SK-N-SH (cell line): ENCODE data around the gene SERPINA6. TPM values are rescaled to one million over a fixed set of nuclear protein-coding genes. Genes with fewer than 3 reads are reported as not detected.

Source experiments
- CTCF ChIA-PET: fragments of 300-600, 350-600 bp; formaldehyde crosslinking; extraction: SDS; loops from one replicate; lab custom pipeline; 2021; lab: Yijun Ruan, JAX
- POLR2A ChIA-PET: fragments of 350-600 bp; sonication (Branson Sonifier 250); formaldehyde crosslinking; extraction: SDS; loops from one replicate; lab custom pipeline; 2020; ENCODE audit warnings: antibody characterized with exemption, inconsistent platforms; lab: Yijun Ruan, JAX
- DNase-seq: peaks from one replicate; pipeline ENCODE4 v3.0.0; 2012
- H2AFZ ChIP-seq: fragments of 200-600 bp; sonication (generic); 2 replicates; pipeline ENCODE4 v1.8.1; 2016; ENCODE audit warnings: antibody characterized with exemption, mild to moderate bottlenecking, low read depth
- H3F3A ChIP-seq: fragments of 200-600 bp; sonication (generic); replicated peaks from 2 replicates; pipeline ENCODE3; 2016; ENCODE audit warnings: antibody characterized with exemption, mild to moderate bottlenecking; ENCODE audit not compliant: insufficient read depth
- H3K27ac ChIP-seq, 2 experiments: fragments of 200-500 bp in 1 of 2; fragments of 200-600 bp in 1 of 2; sonication (Bioruptor generic) in 1 of 2; sonication (generic), shearing (Covaris generic) in 1 of 2; 2 replicates each; pipeline versions ENCODE4 v1.5.1 to v1.6.1; 2014 to 2016; ENCODE audit warnings: low read depth in 2 of 2, inconsistent platforms in 1 of 2, low read length in 1 of 2, mild to moderate bottlenecking in 1 of 2, mixed read lengths in 1 of 2
- H3K27me3 ChIP-seq: fragments of 200-600 bp; sonication (generic), shearing (Covaris generic); 2 replicates; pipeline ENCODE4 v1.6.1; 2016; ENCODE audit warnings: mixed run types; ENCODE audit not compliant: insufficient read depth
- H3K36me3 ChIP-seq, 2 experiments: fragments of 200-500 bp in 1 of 2; fragments of 200-600 bp in 1 of 2; sonication (Bioruptor generic) in 1 of 2; sonication (generic) in 1 of 2; replicated peaks in 1 of 2; 2 replicates each; pipeline versions ENCODE3 to v1.5.1; 2014 to 2016; ENCODE audit warnings: low read length in 1 of 2, mild to moderate bottlenecking in 1 of 2; ENCODE audit not compliant: insufficient read depth in 2 of 2, control insufficient read depth in 1 of 2
- H3K4me1 ChIP-seq, 2 experiments: fragments of 200-500 bp in 1 of 2; fragments of 200-600 bp in 1 of 2; sonication (Bioruptor generic) in 1 of 2; sonication (generic), shearing (Covaris generic) in 1 of 2; 2 replicates each; pipeline versions ENCODE4 v1.5.1 to v1.6.1; 2014 to 2016; ENCODE audit warnings: low read depth in 1 of 2, low read length in 1 of 2, mixed run types in 1 of 2; ENCODE audit not compliant: insufficient read depth in 2 of 2, control insufficient read depth in 1 of 2
- H3K4me2 ChIP-seq: fragments of 200-600 bp; sonication (generic), shearing (Covaris generic); 2 replicates; pipeline ENCODE4 v1.6.1; 2017; ENCODE audit warnings: mixed run types
- H3K4me3 ChIP-seq, 2 experiments: fragments of 200-500 bp in 1 of 2; fragments of 200-600 bp in 1 of 2; sonication (Bioruptor generic) in 1 of 2; sonication (generic), shearing (Covaris generic) in 1 of 2; 2 replicates each; pipeline versions ENCODE4 v1.5.1 to v1.8.1; 2014 to 2016; ENCODE audit warnings: low read depth in 2 of 2, inconsistent platforms in 1 of 2, low read length in 1 of 2, mild to moderate bottlenecking in 1 of 2, mixed read lengths in 1 of 2, moderate library complexity in 1 of 2
- H3K79me2 ChIP-seq: fragments of 200-600 bp; sonication (generic); 2 replicates; pipeline ENCODE4 v1.8.1; 2017; ENCODE audit warnings: mild to moderate bottlenecking; ENCODE audit not compliant: insufficient read depth
- H3K9ac ChIP-seq: fragments of 200-600 bp; sonication (generic); 2 replicates; pipeline ENCODE4 v1.6.1; 2017; ENCODE audit warnings: mixed run types
- H3K9me2 ChIP-seq: fragments of 200-600 bp; sonication (generic); 2 replicates; pipeline ENCODE4 v1.6.1; 2017; ENCODE audit warnings: mixed run types
- H3K9me3 ChIP-seq: fragments of 200-600 bp; sonication (generic); 2 replicates; pipeline ENCODE4 v1.6.1; 2017; ENCODE audit warnings: mixed run types, mild to moderate bottlenecking, moderate library complexity
- H4K20me1 ChIP-seq: fragments of 200-600 bp; sonication (generic); 2 replicates; pipeline ENCODE4 v1.6.1; 2017; ENCODE audit warnings: mild to moderate bottlenecking, mixed run types; ENCODE audit not compliant: insufficient read depth
- FOXJ3 ChIP-seq: sonication (generic); formaldehyde crosslinking; IDR thresholded peaks from 2 replicates; pipeline ENCODE4 v1.5.1; 2020; ENCODE audit warnings: mild to moderate bottlenecking, missing genetic modification reagents
- FOXM1 ChIP-seq: IDR thresholded peaks from 2 replicates; pipeline ENCODE4 v1.4.0; 2012; ENCODE audit warnings: low read depth, mild to moderate bottlenecking
- GATA2 ChIP-seq: sonication (generic); formaldehyde crosslinking; IDR thresholded peaks from 2 replicates; pipeline ENCODE4 v1.5.0; 2020; ENCODE audit warnings: mild to moderate bottlenecking, missing genetic modification reagents
- MEF2A ChIP-seq: IDR thresholded peaks from 2 replicates; pipeline ENCODE4 v1.4.0; 2012; ENCODE audit warnings: low read depth, borderline replicate concordance
- MXI1 ChIP-seq: IDR thresholded peaks from 2 replicates; pipeline ENCODE4 v1.6.1; 2012; ENCODE audit warnings: mild to moderate bottlenecking, low read depth, low read length, improper control_type of control experiment
- NRF1 ChIP-seq: IDR thresholded peaks from 2 replicates; pipeline ENCODE4 v1.6.1; 2012; ENCODE audit warnings: low read depth, mild to moderate bottlenecking, low read length
- POLR2AphosphoS5 ChIP-seq: IDR thresholded peaks from 2 replicates; pipeline ENCODE4 v1.6.1; 2012; ENCODE audit warnings: low read depth, low read length
- RCOR1 ChIP-seq: fragments of 150-350 bp; IDR thresholded peaks from 2 replicates; pipeline ENCODE4 v1.6.1; 2017; ENCODE audit warnings: antibody characterized with exemption, low read length
- RXRA ChIP-seq: IDR thresholded peaks from 2 replicates; pipeline ENCODE4 v1.4.0; 2012; ENCODE audit warnings: low read depth, mild to moderate bottlenecking, borderline replicate concordance
- SIN3A ChIP-seq: IDR thresholded peaks from 2 replicates; pipeline ENCODE4 v1.6.1; 2012; ENCODE audit warnings: low read depth, mild to moderate bottlenecking, low read length, moderate library complexity, borderline replicate concordance
- TEAD4 ChIP-seq: IDR thresholded peaks from 2 replicates; pipeline ENCODE4 v1.4.0; 2012; ENCODE audit warnings: mild to moderate bottlenecking, borderline replicate concordance; ENCODE audit not compliant: insufficient read depth
- WGBS: methylation state at CpG from one replicate; pipeline ENCODE4 v1.1.6; 2017; ENCODE audit warnings: low lambda C conversion rate; 5-methylcytosine and 5-hydroxymethylcytosine counted together
- polyA plus RNA-seq, 3 experiments: library from polyadenylated mRNA; depleted of rRNA; stranded (reverse); fragments of >200 nt; gene quantifications; 2 replicates each; pipeline ENCODE4 v1.2.3, GENCODE V29; 2012
- TF ChIP-seq, protein P1 (sequence below): IDR thresholded peaks from 2 replicates; pipeline ENCODE4 v1.4.0; 2012; ENCODE audit warnings: low read depth, borderline replicate concordance
- TF ChIP-seq, protein P2 (sequence below): IDR thresholded peaks from 2 replicates; pipeline ENCODE4 v1.6.1; 2012; ENCODE audit warnings: mild to moderate bottlenecking, low read depth, low read length, moderate library complexity
- TF ChIP-seq, protein P3 (sequence below): IDR thresholded peaks from 2 replicates; pipeline ENCODE4 v1.4.0; 2012; ENCODE audit warnings: low read depth
- TF ChIP-seq, protein P4 (sequence below): IDR thresholded peaks from 2 replicates; pipeline ENCODE4 v1.4.0; 2012; ENCODE audit warnings: low read depth, borderline replicate concordance
- TF ChIP-seq, protein P5 (sequence below): fragments of 150-350 bp; IDR thresholded peaks from 2 replicates; pipeline ENCODE4 v1.6.1; 2017; ENCODE audit warnings: antibody characterized with exemption, low read length, low read depth, borderline replicate concordance

SERPINA6 gene
- polyA plus RNA-seq, 1 of the 3 experiments (the other 2 are of a cell fraction), result 0.46 TPM

DNA sequence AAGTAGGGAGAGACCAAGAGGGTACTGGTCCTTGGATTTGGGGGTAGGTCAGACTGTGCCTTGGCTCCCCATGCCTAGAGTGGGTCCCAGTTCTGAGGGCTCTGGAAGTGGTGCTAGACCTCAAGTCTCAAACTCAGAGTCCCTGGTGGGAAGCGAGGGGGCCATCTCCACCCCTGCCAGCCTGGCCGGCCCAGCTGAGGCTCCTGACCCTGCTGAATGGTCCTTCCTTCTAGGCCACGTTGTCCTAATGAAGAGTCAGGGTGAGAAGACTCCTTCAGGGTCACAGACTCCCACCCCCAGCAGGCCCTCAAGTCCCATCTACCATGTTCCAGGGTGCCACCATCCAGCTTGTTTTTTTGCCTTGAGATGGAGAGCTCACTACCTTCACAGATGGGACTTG is 12.9 kb downstream of the SERPINA6 start:
- H3K79me2 ChIP-seq, result no peaks in the 10 kb centered on the region
- no peak overlapping the region for H2AFZ ChIP-seq
- H4K20me1 ChIP-seq, result no peaks in the 10 kb centered on the region
- H3K4me3 ChIP-seq, result no peak overlapping the region
- no CpG with 5 or more reads among the region's 3 CpGs for WGBS
- CTCF ChIA-PET, result no interaction called here
- H3K4me2 ChIP-seq, result no peak overlapping the region
- no peak overlapping the region for H3K27ac ChIP-seq
- no peaks in the 10 kb centered on the region for H3K36me3 ChIP-seq
- H3K4me1 ChIP-seq, result no peaks in the 10 kb centered on the region
- POLR2A ChIA-PET, result no interaction called here
- TF ChIP-seq, protein P1, sequence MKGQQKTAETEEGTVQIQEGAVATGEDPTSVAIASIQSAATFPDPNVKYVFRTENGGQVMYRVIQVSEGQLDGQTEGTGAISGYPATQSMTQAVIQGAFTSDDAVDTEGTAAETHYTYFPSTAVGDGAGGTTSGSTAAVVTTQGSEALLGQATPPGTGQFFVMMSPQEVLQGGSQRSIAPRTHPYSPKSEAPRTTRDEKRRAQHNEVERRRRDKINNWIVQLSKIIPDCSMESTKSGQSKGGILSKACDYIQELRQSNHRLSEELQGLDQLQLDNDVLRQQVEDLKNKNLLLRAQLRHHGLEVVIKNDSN, result no peak
- no peak for TF ChIP-seq GATA2 (CRISPR knock-in tag)
- TF ChIP-seq FOXJ3 (CRISPR knock-in tag), result no peak
- no peak for TF ChIP-seq RXRA
- no peaks in the 10 kb centered on the region; the same call in 1 of the 2 replicates for H3K9me3 ChIP-seq
- no peaks in the 10 kb centered on the region for H3K9me2 ChIP-seq
- no peak overlapping the region for H3K9ac ChIP-seq
- H3K27me3 ChIP-seq, result no peaks in the 10 kb centered on the region
- no peak for DNase-seq
- H3F3A ChIP-seq, result no peaks in the 10 kb centered on the region

DNA sequence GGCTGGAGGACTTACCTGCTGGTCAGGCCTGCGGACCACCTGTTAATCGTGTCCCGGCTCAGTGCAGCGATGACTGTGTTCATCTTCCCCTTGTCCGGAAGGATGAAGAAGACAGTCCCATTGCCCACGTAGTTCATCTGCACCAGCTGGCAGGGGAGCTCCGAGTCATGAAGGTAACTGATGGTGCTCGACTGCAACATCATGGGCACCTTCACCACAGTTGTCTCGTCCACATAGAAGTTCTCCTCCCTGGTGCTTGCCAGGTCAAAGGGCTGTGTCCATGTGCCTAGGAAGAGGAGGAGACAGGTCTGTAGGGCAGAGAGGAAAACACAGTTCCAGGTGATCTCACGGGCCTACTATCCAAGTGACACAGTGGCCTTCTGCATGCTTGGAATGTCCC is 13.4 kb downstream of the SERPINA6 start:
- Histone ChIP-seq H3F3A (no peaks in the 10 kb centered on the region), H3K27ac (no peak overlapping the region), H3K36me3 (no peaks in the 10 kb centered on the region), H3K4me3 (no peak overlapping the region), H3K9me2 (no peaks in the 10 kb centered on the region), H3K27me3 (no peaks in the 10 kb centered on the region), H3K4me1 (no peaks in the 10 kb centered on the region), H4K20me1 (no peaks in the 10 kb centered on the region), H3K9ac (no peak overlapping the region), H2AFZ (no peak overlapping the region), H3K9me3 (no peaks in the 10 kb centered on the region; the same call in 1 of the 2 replicates), H3K4me2 (no peak overlapping the region), H3K79me2 (no peaks in the 10 kb centered on the region)
- TF ChIP-seq TEAD4 (no peak), RXRA (no peak), RCOR1 (no peak), NRF1 (no peak), POLR2AphosphoS5 (no peak), SIN3A (no peak), MEF2A (no peak), MXI1 (no peak), FOXM1 (no peak)
- TF ChIP-seq, protein P2, sequence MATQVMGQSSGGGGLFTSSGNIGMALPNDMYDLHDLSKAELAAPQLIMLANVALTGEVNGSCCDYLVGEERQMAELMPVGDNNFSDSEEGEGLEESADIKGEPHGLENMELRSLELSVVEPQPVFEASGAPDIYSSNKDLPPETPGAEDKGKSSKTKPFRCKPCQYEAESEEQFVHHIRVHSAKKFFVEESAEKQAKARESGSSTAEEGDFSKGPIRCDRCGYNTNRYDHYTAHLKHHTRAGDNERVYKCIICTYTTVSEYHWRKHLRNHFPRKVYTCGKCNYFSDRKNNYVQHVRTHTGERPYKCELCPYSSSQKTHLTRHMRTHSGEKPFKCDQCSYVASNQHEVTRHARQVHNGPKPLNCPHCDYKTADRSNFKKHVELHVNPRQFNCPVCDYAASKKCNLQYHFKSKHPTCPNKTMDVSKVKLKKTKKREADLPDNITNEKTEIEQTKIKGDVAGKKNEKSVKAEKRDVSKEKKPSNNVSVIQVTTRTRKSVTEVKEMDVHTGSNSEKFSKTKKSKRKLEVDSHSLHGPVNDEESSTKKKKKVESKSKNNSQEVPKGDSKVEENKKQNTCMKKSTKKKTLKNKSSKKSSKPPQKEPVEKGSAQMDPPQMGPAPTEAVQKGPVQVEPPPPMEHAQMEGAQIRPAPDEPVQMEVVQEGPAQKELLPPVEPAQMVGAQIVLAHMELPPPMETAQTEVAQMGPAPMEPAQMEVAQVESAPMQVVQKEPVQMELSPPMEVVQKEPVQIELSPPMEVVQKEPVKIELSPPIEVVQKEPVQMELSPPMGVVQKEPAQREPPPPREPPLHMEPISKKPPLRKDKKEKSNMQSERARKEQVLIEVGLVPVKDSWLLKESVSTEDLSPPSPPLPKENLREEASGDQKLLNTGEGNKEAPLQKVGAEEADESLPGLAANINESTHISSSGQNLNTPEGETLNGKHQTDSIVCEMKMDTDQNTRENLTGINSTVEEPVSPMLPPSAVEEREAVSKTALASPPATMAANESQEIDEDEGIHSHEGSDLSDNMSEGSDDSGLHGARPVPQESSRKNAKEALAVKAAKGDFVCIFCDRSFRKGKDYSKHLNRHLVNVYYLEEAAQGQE, result no peak
- TF ChIP-seq, protein P3, sequence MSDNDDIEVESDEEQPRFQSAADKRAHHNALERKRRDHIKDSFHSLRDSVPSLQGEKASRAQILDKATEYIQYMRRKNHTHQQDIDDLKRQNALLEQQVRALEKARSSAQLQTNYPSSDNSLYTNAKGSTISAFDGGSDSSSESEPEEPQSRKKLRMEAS, result no peak
- TF ChIP-seq, protein P1, result no peak
- TF ChIP-seq, protein P4, sequence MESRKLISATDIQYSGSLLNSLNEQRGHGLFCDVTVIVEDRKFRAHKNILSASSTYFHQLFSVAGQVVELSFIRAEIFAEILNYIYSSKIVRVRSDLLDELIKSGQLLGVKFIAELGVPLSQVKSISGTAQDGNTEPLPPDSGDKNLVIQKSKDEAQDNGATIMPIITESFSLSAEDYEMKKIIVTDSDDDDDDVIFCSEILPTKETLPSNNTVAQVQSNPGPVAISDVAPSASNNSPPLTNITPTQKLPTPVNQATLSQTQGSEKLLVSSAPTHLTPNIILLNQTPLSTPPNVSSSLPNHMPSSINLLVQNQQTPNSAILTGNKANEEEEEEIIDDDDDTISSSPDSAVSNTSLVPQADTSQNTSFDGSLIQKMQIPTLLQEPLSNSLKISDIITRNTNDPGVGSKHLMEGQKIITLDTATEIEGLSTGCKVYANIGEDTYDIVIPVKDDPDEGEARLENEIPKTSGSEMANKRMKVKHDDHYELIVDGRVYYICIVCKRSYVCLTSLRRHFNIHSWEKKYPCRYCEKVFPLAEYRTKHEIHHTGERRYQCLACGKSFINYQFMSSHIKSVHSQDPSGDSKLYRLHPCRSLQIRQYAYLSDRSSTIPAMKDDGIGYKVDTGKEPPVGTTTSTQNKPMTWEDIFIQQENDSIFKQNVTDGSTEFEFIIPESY, result no peak
- TF ChIP-seq, protein P5, sequence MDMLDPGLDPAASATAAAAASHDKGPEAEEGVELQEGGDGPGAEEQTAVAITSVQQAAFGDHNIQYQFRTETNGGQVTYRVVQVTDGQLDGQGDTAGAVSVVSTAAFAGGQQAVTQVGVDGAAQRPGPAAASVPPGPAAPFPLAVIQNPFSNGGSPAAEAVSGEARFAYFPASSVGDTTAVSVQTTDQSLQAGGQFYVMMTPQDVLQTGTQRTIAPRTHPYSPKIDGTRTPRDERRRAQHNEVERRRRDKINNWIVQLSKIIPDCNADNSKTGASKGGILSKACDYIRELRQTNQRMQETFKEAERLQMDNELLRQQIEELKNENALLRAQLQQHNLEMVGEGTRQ, result no peak
- POLR2A ChIA-PET, result no interaction called here
- CTCF ChIA-PET, result no interaction called here
- WGBS, result 19% methylated on average over 3 of the region's 10 CpGs
- DNase-seq, result no peak
